GM19099 (cell line): ENCODE measurements around the gene IFI27L2.

Source experiments
- POLR2A ChIP-seq: IDR thresholded peaks from 3 replicates; pipeline ENCODE4 v1.6.1; 2011; ENCODE audit warnings: low read depth; ENCODE audit not compliant: insufficient read length; ENCODE audit errors: extremely low read depth

IFI27L2 gene

GRCh38 chr14:94101748-94102147, 27.7 kb downstream of the IFI27L2 start:
- TF ChIP-seq POLR2A = no peak

- TF ChIP-seq POLR2A = no peak
These were observed 28.6 kb downstream of the IFI27L2 start for GRCh38 chr14:94100847-94101246.

DNA sequence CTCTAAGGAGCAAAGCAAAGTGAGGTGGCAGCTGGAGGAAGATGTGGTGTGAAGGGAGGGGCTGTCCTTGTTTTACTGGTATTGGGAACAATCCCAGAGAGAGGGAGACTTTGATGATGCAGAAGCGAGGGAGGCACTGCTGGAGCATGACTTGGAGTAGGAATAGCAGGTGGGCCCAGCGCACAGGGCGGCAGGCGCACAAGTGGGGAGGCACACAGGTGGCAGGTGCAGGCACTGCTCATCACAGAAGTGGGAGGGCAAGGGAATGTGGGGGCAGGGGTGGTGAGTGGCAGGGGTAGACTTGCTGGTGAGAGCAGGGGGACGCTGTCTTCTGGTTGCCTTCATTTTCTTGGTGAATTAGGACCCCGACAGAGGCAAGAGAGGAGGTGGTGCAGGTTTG, 30.4 kb downstream of the IFI27L2 start:
- no peak for TF ChIP-seq POLR2A

DNA sequence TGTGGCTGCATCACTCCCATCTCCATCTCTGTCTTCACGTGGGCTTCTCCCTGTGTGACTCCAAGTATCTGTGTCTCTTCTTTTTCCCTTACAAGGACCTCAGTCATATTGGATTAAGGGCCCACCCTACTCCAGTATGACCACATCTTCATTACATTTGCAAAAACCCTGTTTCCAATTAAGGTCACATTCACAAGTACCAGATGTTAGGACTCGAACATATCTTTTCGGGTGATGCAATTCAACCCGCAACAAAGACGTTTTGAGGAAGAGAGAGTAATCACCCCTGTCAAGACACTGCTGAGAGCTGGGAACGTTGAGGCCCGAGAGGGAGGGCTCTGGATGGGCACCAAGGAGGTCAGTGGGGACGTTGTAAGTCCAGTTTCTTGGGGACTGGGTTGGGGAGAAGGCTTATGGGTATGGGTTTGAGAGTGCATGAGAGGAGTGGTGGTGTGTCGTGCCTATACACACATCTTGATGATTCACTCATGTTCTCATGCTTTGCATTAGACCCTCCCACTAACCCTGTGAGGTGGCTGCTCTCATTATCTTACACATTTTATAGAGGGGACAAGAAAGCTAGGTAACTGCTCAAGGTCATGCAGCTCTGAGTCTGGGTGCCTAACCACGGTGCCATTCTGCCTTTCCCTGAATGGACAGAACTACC, 30.9 kb downstream of the IFI27L2 start:
- TF ChIP-seq POLR2A = no peak

DNA sequence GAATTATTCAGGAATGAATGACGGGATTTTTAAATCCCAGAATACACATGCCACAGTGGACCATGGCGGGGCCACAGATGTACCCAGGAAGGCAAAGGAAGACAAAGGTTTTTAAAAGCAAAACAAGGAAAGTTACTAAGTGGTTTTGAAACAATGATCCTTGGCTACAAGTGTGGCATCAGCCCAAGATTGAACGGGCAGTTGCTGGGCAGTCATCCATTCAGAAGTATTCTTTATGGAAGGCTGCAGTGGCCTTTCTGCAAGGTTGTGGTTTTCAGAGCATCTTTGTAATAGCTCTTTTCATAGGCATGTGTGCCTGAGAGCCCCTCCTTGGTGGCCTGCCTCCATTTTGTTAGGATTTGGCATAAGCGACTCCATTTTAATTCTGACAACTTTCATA, 32.3 kb downstream of the IFI27L2 start:
- no peak for TF ChIP-seq POLR2A

DNA sequence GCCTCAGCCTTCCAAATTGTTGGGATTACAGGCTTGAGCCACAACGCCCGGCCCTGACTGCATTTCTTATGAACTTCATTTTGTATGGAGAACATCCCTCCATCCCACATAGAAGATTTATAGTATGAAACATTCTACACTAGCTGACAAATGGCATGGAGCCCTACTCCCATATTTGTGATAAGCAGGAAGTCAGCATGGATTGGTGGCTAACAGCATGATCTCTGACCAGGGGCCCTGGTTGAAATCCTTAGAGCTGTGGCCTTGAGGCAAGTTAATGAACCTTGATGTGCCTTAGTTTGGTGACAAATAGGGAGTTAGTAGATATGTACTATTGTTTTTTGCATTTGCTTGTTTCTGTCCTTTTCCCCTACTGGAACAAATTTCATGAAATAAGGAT, 36.0 kb downstream of the IFI27L2 start:
- no peak for TF ChIP-seq POLR2A

- no peak for TF ChIP-seq POLR2A
These were observed 39.9 kb downstream of the IFI27L2 start for GRCh38 chr14:94089479-94089878.

GRCh38 chr14:94088516-94088915, 40.9 kb downstream of the IFI27L2 start:
- TF ChIP-seq POLR2A = no peak

GRCh38 chr14:94087891-94088290, 41.5 kb downstream of the IFI27L2 start:
- no peak for TF ChIP-seq POLR2A

- no peak for TF ChIP-seq POLR2A
These were observed 48.0 kb downstream of the IFI27L2 start for GRCh38 chr14:94081386-94081820.

DNA sequence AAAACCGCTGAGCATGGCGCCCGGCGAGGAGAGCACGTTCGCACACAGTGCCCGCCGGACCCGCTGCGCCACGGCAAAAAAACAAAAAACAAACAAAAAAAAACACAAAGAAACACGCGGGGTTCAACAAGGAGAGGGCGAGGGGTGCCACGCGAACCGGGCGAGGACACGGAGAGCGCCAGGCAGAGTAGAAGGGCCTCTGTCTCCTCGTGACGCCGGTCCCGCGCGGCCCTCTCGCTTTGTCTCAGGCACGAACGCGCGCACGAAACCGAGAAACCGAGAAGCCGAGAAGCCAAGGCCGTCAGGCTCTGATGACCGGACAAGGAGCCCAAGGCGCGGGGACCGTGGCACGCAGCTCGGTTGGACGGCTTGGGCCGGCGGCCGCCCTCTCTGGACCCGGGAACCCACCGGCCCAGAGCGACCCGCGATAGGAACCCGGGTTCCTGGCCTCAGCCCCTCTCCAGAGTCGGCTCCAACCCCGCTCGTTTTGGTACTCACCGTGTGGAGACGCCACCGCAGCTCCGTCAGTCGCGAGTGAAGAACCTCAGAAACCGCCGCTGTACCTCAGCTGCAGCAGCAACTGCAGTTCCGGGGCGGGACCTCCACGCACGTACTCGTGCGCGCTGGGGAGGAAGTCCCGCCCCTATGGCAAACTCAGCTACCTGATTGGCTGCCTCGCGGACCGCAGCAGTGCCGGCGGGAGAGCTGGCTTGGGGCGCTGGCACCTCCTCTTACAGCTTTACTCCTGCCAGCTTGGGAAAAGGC, 48.6 kb downstream of the IFI27L2 start, which contains the start of the genes DDX24 and IFI27L1:
Gene DDX24, minus strand, starts transcription at position 582 of the 765 bp plus-strand sequence. CDS start 1,460 bp downstream, outside the sequence.
Gene IFI27L1, plus strand, starts transcription at position 690 of the 765 bp plus-strand sequence. CDS start 15,628 bp downstream, outside the sequence.
- peak; percentile 95 for TF ChIP-seq POLR2A

DNA sequence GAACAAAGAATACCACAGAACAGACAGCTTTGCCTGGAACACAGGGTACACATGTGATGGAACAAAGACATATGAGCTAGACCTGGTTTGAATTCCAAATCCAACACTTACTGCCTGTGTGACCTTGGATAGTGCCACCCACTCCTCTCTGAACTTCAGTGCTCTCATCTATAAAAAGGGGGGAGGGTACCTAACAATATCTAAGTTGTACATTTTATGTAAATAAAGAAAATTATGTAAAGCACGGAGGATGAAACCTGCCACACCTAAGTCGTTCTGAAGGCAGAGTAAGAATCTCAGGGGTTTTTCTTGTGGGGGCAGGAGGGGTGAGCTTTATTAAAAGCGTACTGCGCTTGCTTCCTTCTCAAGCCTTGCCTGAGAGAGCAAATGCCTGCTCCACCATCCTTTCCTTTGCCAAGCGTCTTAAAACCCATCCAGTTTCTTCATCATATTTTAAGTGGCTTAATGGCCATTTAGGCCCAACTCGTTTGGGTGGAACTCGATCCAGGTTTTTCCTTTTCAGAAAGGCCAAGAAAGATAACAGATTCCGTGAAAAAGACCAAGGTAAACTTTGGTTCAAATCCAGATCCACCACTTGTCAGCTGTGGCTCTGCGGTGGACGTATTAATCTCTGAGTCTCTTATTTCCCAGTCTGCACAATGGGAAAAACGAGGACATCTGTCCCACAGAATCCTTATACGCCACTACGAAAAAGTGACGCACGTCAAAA, 49.3 kb downstream of the IFI27L2 start:
- no peak for TF ChIP-seq POLR2A

- TF ChIP-seq POLR2A = no peak
These were observed 51.6 kb downstream of the IFI27L2 start for GRCh38 chr14:94077823-94078222.
